HTERT RPE-1 (cell line): ENCODE data around the gene OR51E2.

Source experiments
- in situ Hi-C: fragments of 300-500 bp; cut with MboI; formaldehyde crosslinking; loops from 4 replicates; pipeline ENCODE4 v1.14.3; 2020; ENCODE audit warnings: low sequenced_read_pairs

OR51E2 gene

GRCh38 chr11:4664183-4664582 lies 33.5 kb downstream of the OR51E2 start:
- in situ Hi-C loops, result no loop called here

DNA sequence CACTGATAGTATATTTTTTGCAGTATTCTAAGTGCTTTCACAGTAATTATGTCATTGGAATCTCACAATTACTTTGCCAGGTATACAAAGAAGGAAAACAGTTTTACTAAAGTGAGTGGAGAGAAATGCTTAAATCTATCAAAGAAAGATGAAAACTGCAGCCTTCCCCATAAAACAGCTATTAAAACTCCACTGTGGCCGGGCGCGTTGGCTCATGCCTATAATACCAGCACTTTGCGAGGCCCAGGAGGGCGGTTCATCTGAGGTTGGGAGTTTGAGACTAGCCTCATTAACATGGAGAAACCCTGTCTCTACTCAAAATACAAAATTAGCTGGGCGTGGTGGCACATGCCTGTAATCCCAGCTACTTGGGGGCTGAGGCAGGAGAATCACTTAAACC lies 34.8 kb downstream of the OR51E2 start:
- in situ Hi-C loops, result no loop called here

- in situ Hi-C loops, result no loop called here
Observed at GRCh38 chr11:4658629-4659445, 38.8 kb downstream of the OR51E2 start.

DNA sequence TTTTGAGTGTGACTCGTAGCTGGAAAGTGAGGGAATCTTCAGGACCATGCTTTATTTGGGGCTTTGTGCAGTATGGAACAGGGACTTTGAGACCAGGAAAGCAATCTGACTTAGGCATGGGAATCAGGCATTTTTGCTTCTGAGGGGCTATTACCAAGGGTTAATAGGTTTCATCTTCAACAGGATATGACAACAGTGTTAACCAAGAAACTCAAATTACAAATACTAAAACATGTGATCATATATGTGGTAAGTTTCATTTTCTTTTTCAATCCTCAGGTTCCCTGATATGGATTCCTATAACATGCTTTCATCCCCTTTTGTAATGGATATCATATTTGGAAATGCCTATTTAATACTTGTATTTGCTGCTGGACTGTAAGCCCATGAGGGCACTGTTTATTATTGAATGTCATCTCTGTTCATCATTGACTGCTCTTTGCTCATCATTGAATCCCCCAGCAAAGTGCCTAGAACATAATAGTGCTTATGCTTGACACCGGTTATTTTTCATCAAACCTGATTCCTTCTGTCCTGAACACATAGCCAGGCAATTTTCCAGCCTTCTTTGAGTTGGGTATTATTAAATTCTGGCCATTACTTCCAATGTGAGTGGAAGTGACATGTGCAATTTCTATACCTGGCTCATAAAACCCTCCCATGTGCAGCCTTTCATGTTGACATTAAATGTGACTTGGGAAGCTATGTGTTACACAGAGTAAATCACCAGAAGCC lies 42.9 kb downstream of the OR51E2 start:
- in situ Hi-C loops, result no loop called here

- in situ Hi-C loops, result no loop called here
Observed at GRCh38 chr11:4647766-4648165, 49.9 kb downstream of the OR51E2 start.

DNA sequence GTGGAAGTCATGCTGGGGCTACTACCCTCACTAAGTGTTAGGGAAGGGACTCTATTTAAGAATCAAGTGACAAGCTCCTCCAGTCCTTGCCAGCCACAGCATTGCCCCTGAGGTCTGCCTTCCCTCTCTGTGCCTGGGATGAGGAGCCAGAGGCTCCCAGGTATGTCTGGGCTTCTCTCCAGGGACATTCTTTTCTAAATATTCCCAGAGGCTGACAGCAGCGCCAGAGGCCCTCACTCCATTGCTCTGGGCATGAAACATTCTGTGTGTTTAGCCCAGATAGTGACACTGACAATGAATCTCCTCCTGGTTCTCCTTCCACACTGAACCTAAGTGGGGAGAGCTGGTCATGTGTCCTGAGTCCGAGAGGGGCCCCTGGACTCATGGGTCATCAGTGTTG lies 51.7 kb downstream of the OR51E2 start:
- in situ Hi-C loops, result no loop called here

DNA sequence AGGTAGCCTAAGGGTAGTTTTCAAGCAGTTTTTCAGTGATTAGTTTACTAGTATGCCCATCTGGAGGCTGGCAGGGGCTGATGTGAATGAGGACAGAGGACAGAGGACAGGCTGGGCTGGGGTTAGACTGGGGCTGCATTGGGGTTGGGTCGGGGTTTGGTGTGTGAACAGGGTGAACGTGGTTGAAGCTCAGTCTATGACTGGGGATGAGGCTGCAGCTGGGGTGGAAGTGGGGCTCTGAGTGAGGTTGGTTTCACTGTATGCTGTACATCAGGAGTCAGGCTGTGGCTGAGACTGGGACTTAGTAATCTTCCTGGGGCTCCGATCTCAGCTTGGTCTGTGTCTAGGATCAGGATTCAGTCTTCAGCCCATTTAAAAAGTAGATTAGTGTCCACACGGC lies 53.4 kb downstream of the OR51E2 start:
- in situ Hi-C loops, result no loop called here

- in situ Hi-C loops, result no loop called here
Observed at GRCh38 chr11:4643682-4644081, 54.0 kb downstream of the OR51E2 start, which contains the start of gene OR51E1. OR51E1 (plus strand) TSS chr11:4643982; CDS start chr11:4652527, 8,545 bp downstream.

DNA sequence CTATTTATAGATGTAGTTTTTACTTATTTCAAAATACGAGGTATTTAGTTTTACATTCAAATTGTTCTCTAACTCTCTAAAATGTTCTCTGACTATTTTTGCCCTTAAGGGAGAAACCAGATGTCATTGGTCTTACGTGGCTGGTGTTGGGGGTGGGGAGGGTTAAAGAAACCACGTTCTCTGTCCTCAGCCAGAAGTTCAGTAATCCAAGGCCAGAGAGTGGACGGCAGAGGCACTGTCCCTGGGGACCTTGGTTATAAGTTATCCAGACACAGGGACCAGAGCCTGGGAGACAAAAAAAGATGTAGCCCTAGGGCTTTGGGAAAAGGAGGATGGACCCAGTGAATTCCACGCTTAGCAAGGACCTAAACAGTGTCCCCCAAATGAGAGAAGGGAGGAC lies 54.6 kb downstream of the OR51E2 start:
- in situ Hi-C loops, result no loop called here

DNA sequence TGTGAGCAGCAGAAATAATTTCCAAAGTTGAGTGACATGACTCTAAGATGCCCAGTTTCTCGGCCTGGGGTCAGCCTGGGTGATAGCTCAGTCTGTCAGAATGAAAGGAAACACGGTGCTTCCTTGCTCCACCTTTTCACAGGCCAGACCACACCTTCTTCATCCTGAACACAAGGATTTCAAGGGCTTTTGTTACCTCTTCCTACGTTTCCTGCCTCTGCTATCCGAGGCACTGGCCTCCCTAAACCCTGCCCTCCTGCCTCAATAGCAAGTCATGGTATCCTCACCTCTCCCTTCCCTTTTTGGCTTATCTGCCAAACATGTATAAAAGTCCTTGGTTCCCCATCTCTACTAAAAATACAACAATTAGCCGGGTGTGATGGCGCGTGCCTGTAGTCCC lies 55.6 kb downstream of the OR51E2 start:
- in situ Hi-C loops, result no loop called here

DNA sequence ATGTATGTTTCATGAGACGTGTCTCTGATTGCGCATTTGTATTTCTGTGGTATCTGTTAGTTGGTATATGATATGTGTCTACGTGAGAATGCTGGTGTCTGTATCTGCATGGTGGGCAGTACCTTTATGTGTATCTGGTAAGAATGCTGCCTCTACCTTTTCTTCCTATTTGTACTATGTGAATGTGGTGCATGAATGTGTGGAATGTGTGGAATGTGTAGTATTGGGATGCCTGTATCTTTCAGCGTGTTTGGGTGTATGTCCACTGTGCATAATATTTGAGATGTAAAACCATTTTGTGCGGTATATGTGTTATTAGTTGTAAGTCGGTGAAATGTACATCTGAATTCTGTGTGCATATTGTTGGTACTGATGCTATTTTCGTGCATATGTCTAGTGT lies 56.2 kb downstream of the OR51E2 start:
- in situ Hi-C loops, result no loop called here

DNA sequence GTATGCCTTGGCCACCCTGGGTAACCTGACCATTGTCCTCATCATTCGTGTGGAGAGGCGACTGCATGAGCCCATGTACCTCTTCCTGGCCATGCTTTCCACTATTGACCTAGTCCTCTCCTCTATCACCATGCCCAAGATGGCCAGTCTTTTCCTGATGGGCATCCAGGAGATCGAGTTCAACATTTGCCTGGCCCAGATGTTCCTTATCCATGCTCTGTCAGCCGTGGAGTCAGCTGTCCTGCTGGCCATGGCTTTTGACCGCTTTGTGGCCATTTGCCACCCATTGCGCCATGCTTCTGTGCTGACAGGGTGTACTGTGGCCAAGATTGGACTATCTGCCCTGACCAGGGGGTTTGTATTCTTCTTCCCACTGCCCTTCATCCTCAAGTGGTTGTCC lies 57.7 kb downstream of the OR51E2 start:
- in situ Hi-C loops, result no loop called here

DNA sequence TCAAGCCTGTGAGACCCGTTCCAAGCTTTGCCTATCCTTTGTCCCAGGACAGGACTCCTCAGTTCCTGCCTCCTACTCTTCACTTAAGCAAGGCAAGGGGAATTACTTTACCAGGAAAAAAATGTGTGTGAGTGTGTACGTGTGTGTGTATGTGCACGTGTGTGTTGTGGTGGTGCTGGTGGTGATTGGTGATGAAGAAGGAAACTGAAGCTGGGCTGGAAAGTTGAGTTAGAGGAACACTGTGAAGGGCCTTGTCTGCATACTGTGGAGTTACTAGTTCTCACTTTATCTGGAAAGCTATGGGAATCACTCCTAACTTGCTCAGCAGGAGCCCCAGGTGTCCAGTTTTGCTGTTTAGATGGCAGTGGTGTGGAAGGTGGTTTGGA lies 60.0 kb downstream of the OR51E2 start:
- in situ Hi-C loops, result no loop called here

DNA sequence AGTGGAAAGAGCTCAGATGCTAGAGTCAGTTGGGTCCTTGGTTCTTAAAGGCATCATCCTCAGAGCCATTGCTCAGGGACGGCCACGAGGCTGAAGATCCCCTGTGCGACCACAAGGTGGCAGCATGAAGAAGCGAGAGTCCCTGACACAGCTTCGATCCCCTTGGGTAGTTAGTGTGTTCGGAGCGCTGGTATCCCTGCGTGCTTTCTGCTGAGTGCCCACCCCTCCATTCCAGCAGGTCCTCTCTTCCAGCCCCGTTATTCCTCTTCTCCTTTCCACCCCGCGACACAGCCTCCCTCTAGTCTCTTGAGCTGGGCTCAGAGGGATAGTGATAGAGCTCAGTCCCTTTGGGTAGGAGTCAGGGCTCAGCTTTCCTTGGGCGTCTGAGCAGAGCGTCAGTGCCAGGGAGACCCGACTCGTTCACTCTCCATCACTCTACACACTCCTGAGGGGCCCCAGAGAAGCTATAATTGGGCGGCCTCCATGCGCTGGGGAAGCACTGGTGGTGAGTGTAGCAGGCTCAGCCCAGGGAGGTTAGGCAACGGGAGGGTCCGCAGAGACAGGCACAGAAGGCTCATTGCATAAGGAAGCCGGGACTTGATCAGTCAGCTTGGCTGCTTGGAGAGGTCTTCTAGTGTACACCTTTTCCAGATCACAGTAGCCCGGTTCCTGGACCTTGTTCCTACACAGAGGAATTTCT lies 60.5 kb downstream of the OR51E2 start, which contains the start of gene OR51D1:
Gene OR51D1, plus strand, starts transcription at position 516 of the 700 bp plus-strand sequence. CDS start 2,314 bp downstream, outside the sequence.
- in situ Hi-C loops, result no loop called here

- in situ Hi-C loops, result no loop called here
Observed at GRCh38 chr11:4636136-4636535, 61.5 kb downstream of the OR51E2 start.
